HepG2 (cell line): ENCODE data around the gene GFAP. TPM values are rescaled to one million over a fixed set of nuclear protein-coding genes. Genes with fewer than 3 reads are reported as not detected.

Experiments
- ATAC-seq: fragments of 200-7000 bp; cut with Tn5 transposase; 3 replicates; pipeline ENCODE4 v1.9.1; 2020; ENCODE audit warnings: mild to moderate bottlenecking, moderate library complexity
- BruUV-seq: library from RNA; stranded (reverse); fragments of 400-500 nt; replicated peaks from 2 replicates; lab custom pipeline; 2021; lab: Mats Ljungman, UMichigan
- CTCF ChIA-PET: fragments of 300-600 bp; formaldehyde crosslinking; extraction: SDS; loops from one replicate; lab custom pipeline; 2021; ENCODE audit warnings: low total read pairs, inconsistent platforms, low intra/inter-chr PET ratio; lab: Yijun Ruan, JAX
- POLR2A ChIA-PET: fragments of 350-600 bp; sonication (Branson Sonifier 250); formaldehyde crosslinking; loops from one replicate; lab custom pipeline; 2020; ENCODE audit warnings: antibody characterized with exemption, inconsistent platforms; lab: Yijun Ruan, JAX
- DNase-seq: peaks from one replicate; pipeline ENCODE4 v3.0.0-alpha.2; 2015; ENCODE audit warnings: low spot score
- FAIRE-seq: peaks from 3 replicates; lab custom pipeline; 2011; peaks lifted over from hg19 to GRCh38; lab: Jason Lieb, UNC
- H2AFZ ChIP-seq: one replicate; pipeline ENCODE4 v1.6.1; 2011; ENCODE audit warnings: low read length, inconsistent platforms
- H3K27ac ChIP-seq: fragments of 300-600 bp; 3 replicates; pipeline ENCODE4 v1.8.0; 2011; ENCODE audit warnings: mixed run types, mild to moderate bottlenecking, mixed read lengths, low read length, inconsistent platforms; ENCODE audit not compliant: insufficient read depth; ENCODE audit errors: extremely low read length
- H3K27me3 ChIP-seq, 2 experiments: fragments of 200-600 bp in 1 of 2; 2 replicates in 1 of 2; 3 replicates in 1 of 2; pipeline versions ENCODE4 v1.6.0 to v1.8.0; 2011; ENCODE audit warnings: low read length in 2 of 2, mild to moderate bottlenecking in 2 of 2, moderate library complexity in 2 of 2, inconsistent platforms in 1 of 2; ENCODE audit not compliant: insufficient read depth in 2 of 2, control insufficient read depth in 1 of 2
- H3K36me3 ChIP-seq, 2 experiments: fragments of 200-600 bp in 1 of 2; replicated peaks in 1 of 2; 2 replicates in 1 of 2; 3 replicates in 1 of 2; pipeline versions ENCODE4 v1.5.1 to v1.8.0; 2011; ENCODE audit warnings: low read length in 2 of 2, inconsistent platforms in 1 of 2; ENCODE audit not compliant: insufficient read depth in 2 of 2, control insufficient read depth in 1 of 2
- H3K4me1 ChIP-seq: 2 replicates; pipeline ENCODE4 v1.5.1; 2012; ENCODE audit warnings: low read length, inconsistent platforms; ENCODE audit not compliant: insufficient read depth
- H3K4me2 ChIP-seq: 2 replicates; pipeline ENCODE4 v1.6.0; 2011; ENCODE audit warnings: low read depth, low read length, inconsistent platforms
- H3K4me3 ChIP-seq, 3 experiments: fragments of 200-600 bp in 1 of 3; sonication (generic), shearing (Covaris generic) in 1 of 3; replicated peaks in 1 of 3; 2 replicates each; pipeline ENCODE4 v1.5.1; 2011 to 2016; ENCODE audit warnings: low read length in 3 of 3, inconsistent platforms in 2 of 3, low read depth in 2 of 3, mild to moderate bottlenecking in 2 of 3, control low read depth in 1 of 3, mixed read lengths in 1 of 3; ENCODE audit not compliant: insufficient read depth in 1 of 3
- H3K79me2 ChIP-seq: one replicate; pipeline ENCODE4 v1.6.1; 2011; ENCODE audit warnings: low read length, inconsistent platforms; ENCODE audit not compliant: insufficient read depth
- H3K9ac ChIP-seq: 2 replicates; pipeline ENCODE4 v1.6.0; 2011; ENCODE audit warnings: mild to moderate bottlenecking, low read depth, low read length, inconsistent platforms; ENCODE audit not compliant: insufficient read depth
- H3K9me3 ChIP-seq: 2 replicates; pipeline ENCODE4 v1.5.1; 2012; ENCODE audit warnings: mild to moderate bottlenecking, low read length
- H4K20me1 ChIP-seq: 2 replicates; pipeline ENCODE4 v1.6.0; 2011; ENCODE audit warnings: inconsistent platforms, mild to moderate bottlenecking, low read length, moderate library complexity; ENCODE audit not compliant: insufficient read depth
- ATF2 ChIP-seq: sonication (generic); formaldehyde crosslinking; IDR thresholded peaks from 2 replicates; pipeline ENCODE4 v1.4.0; 2020; ENCODE audit warnings: missing genetic modification reagents
- ERF ChIP-seq: IDR thresholded peaks from 2 replicates; pipeline ENCODE4 v1.6.1; 2018; ENCODE audit warnings: missing biosample characterization, missing genetic modification reagents
- JUN ChIP-seq: sonication (generic); formaldehyde crosslinking; IDR thresholded peaks from 2 replicates; pipeline ENCODE4 v1.4.0; 2020; ENCODE audit warnings: mild to moderate bottlenecking, missing genetic modification reagents
- MIER2 ChIP-seq: IDR thresholded peaks from 2 replicates; pipeline ENCODE4 v1.6.1; 2016; ENCODE audit warnings: missing biosample characterization, missing genetic modification reagents
- TFAP4 ChIP-seq: sonication (generic); IDR thresholded peaks from 2 replicates; pipeline ENCODE4 v1.6.1; 2016; ENCODE audit warnings: low read depth, borderline replicate concordance
- ZBTB39 ChIP-seq: sonication (generic); formaldehyde crosslinking; IDR thresholded peaks from 2 replicates; pipeline ENCODE4 v1.5.0; 2020; ENCODE audit warnings: missing genetic modification reagents
- ZBTB40 ChIP-seq, 2 experiments: fragments of 450-650 bp in 1 of 2; sonication (generic) in 1 of 2; formaldehyde crosslinking in 1 of 2; IDR thresholded peaks; 2 replicates each; pipeline versions ENCODE4 v1.6.1 to v1.8.0; 2016 to 2022; ENCODE audit warnings: antibody characterized with exemption in 1 of 2, mild to moderate bottlenecking in 1 of 2, missing genetic modification reagents in 1 of 2
- WGBS: methylation state at CpG from one replicate; pipeline ENCODE4 v1.1.6; 2017; ENCODE audit warnings: low lambda C conversion rate; 5-methylcytosine and 5-hydroxymethylcytosine counted together
- in situ Hi-C: cut with HindIII; loops from 2 replicates; pipeline ENCODE4 v1.10.0; 2017; ENCODE audit warnings: low pct_unique_long_range_greater_than_20kb; ENCODE audit not compliant: extremely low pct_ligation_motif_present
- intact Hi-C: fragments of 100-400 bp; cut with micrococcal nuclease; formaldehyde crosslinking; loops from one replicate; pipeline ENCODE4 v1.10.0; 2022; ENCODE audit not compliant: unreplicated experiment
- polyA plus RNA-seq, 8 experiments: library from polyadenylated mRNA; depleted of rRNA in 3 of 8; stranded (reverse) in 7 of 8; unstranded in 1 of 8; fragments of >200 nt; fragmentation: Illumina TruSeq in 4 of 8; extraction: Trizol in 4 of 8; gene quantifications; 2 replicates each; pipeline versions ENCODE4 v1.2.1 to v1.2.3, GENCODE V29; 2011 to 2016; ENCODE audit warnings: low read depth in 4 of 8, missing spikeins in 1 of 8, mixed read lengths in 1 of 8; ENCODE audit not compliant: insufficient read depth in 1 of 8
- total RNA-seq, 5 experiments: library from RNA; depleted of rRNA; stranded (reverse); fragments of >200 nt; fragmentation: Illumina TruSeq; extraction: Trizol; gene quantifications; 2 replicates each; pipeline ENCODE4 v1.2.3, GENCODE V29; 2016; ENCODE audit warnings: low read depth in 1 of 5

The GFAP gene
- total and polyA plus RNA-seq, 2 of the 13 experiments (the other 11 are each of a cell fraction or from before 2014, with no cell fraction given), result 0.11 to 0.29 TPM

GRCh38 chr17:44865231-44865660, 50.1 kb downstream of the GFAP start:
- no peak overlapping the region for H2AFZ ChIP-seq
- ATAC-seq, result peak; percentile 65
- no peak overlapping the region for H3K4me2 ChIP-seq
- no peaks in the 10 kb centered on the region for H3K79me2 ChIP-seq
- WGBS, result 56% methylated on average over 1 of the region's 1 CpG
- in situ Hi-C loops, result loop anchor here (5.0 kb wide), 1 partner anchor 88 kb away; no protein-coding TSS in a partner anchor
- CTCF ChIA-PET, result interaction anchor here (1.2 to 3.8 kb wide), 5 partner anchors 83 to 331 kb away, joined by 3 to 66 read pairs (median 6); no protein-coding TSS in a partner anchor
- H3K9me3 ChIP-seq, result no peaks in the 10 kb centered on the region
- peaks cover 41 to 80% of the 10 kb centered on the region in 2 experiments for H3K36me3 ChIP-seq
- intact Hi-C loops, result loop anchor here (1.0 kb wide), 2 partner anchors 86 to 90 kb away; no protein-coding TSS in a partner anchor
- H3K27me3 ChIP-seq, result no peaks in the 10 kb centered on the region
- no peak overlapping the region for H3K9ac ChIP-seq
- H3K4me1 ChIP-seq, result peaks cover 36% of the 10 kb centered on the region
- 0 out of 2 replicates have a peak, but pooled peaks cover 4% of the 10 kb centered on the region for H4K20me1 ChIP-seq
- no peak overlapping the region for H3K27ac ChIP-seq
- BruUV-seq, result no TSS peak
- POLR2A ChIA-PET, result no interaction called here
- DNase-seq, result peak; percentile 71
- no peak overlapping the region for H3K4me3 ChIP-seq
- FAIRE-seq, result peak; percentile 77
- TF ChIP-seq ATF2 (0 out of 2 replicates have a peak, but pooled peaks have one; percentile 22), TFAP4 (no peak), MIER2 (CRISPR knock-in tag) (no peak), JUN (CRISPR knock-in tag) (no peak), ZBTB40 (IDR thresholded peaks at IDR 0.05) (no peak), ZBTB40 (CRISPR knock-in tag; IDR thresholded peaks at IDR 0.05) (no peak), ZBTB39 (CRISPR knock-in tag) (no peak), ERF (CRISPR knock-in tag) (peak; percentile 50; the same call in 1 of the 2 replicates)
